Measurements from ENCODE around the gene CCDC197.
A peak's percentile ranks its signal among the peaks of the same experiment; 100 is the strongest.

The CCDC197 gene

GRCh38 chr14:94026173-94026888 is 29.2 kb downstream of the CCDC197 start, which contains the start of gene OTUB2:
Gene OTUB2, plus strand, starts transcription at chr14:94026340. Its CDS starts 198 bp downstream, at chr14:94026538.
- peak; percentile 99 for DNase-seq (ENCODE audit: low spot score)

- no peak for DNase-seq (ENCODE audit: low spot score)
Measured at GRCh38 chr14:94026889-94027469, 29.9 kb downstream of the CCDC197 start.

- peak; percentile 18 for DNase-seq (ENCODE audit: low spot score)
Measured at GRCh38 chr14:94027566-94028449, 30.7 kb downstream of the CCDC197 start.

- peak; percentile 80 for DNase-seq (ENCODE audit: low spot score)
Measured at GRCh38 chr14:94028450-94028826, 31.3 kb downstream of the CCDC197 start.

GRCh38 chr14:94029265-94029664 is 32.2 kb downstream of the CCDC197 start:
- DNase-seq (ENCODE audit: low spot score) = no peak

GRCh38 chr14:94029671-94030203 is 32.6 kb downstream of the CCDC197 start:
- no peak for DNase-seq (ENCODE audit: low spot score)

GRCh38 chr14:94030571-94030970 is 33.5 kb downstream of the CCDC197 start:
- no peak for DNase-seq (ENCODE audit: low spot score)

GRCh38 chr14:94031161-94031882 is 34.2 kb downstream of the CCDC197 start:
- DNase-seq (ENCODE audit: low spot score) = no peak

GRCh38 chr14:94031883-94032279 is 34.8 kb downstream of the CCDC197 start:
- DNase-seq (ENCODE audit: low spot score) = no peak

- no peak for DNase-seq (ENCODE audit: low spot score)
Measured at GRCh38 chr14:94034886-94035285, 37.8 kb downstream of the CCDC197 start.

- peak; percentile 59 for DNase-seq (ENCODE audit: low spot score)
Measured at GRCh38 chr14:94036313-94037167, 39.4 kb downstream of the CCDC197 start.

GRCh38 chr14:94037954-94038353 is 40.9 kb downstream of the CCDC197 start:
- no peak for DNase-seq (ENCODE audit: low spot score)

GRCh38 chr14:94038510-94038909 is 41.4 kb downstream of the CCDC197 start:
- no peak for DNase-seq (ENCODE audit: low spot score)

- DNase-seq (ENCODE audit: low spot score) = no peak
Measured at GRCh38 chr14:94038921-94039629, 42.0 kb downstream of the CCDC197 start.

- DNase-seq (ENCODE audit: low spot score) = no peak
Measured at GRCh38 chr14:94040247-94040646, 43.1 kb downstream of the CCDC197 start.

GRCh38 chr14:94040796-94041195 is 43.7 kb downstream of the CCDC197 start:
- no peak for DNase-seq (ENCODE audit: low spot score)

- no peak for DNase-seq (ENCODE audit: low spot score)
Measured at GRCh38 chr14:94041551-94042346, 44.6 kb downstream of the CCDC197 start.

GRCh38 chr14:94042433-94043091 is 45.5 kb downstream of the CCDC197 start:
- no peak for DNase-seq (ENCODE audit: low spot score)

Measured in RKO (cell line).